Mammary epithelial cell (primary cell): ENCODE results near the gene GBX2.

Experiments
- CTCF ChIP-seq, 2 donors: IDR thresholded peaks in 1 of 2; conservative IDR thresholded peaks in 1 of 2; 2 replicates each; pipeline ENCODE4 v1.5.1; 2011 to 2012; ENCODE audit warnings: inconsistent platforms in 2 of 2, low read length in 2 of 2, mild to moderate bottlenecking in 2 of 2, control low read depth in 1 of 2, low read depth in 1 of 2; ENCODE audit not compliant: insufficient read depth in 1 of 2; ENCODE audit errors: extremely low read depth in 1 of 2
- EZH2 ChIP-seq: IDR thresholded peaks from 2 replicates; pipeline ENCODE4 v1.6.1; 2012; ENCODE audit warnings: low read length, inconsistent platforms, borderline replicate concordance

GRCh38 chr2:236194786-236195185 is 26.6 kb upstream of the GBX2 start:
- TF ChIP-seq CTCF (conservative IDR thresholded peaks at IDR 0.05 in 1 of 2, IDR thresholded peaks at IDR 0.05 in 1 of 2; ENCODE audit: extremely low read depth in 1 of 2, insufficient read depth in 1 of 2, low read depth in 1 of 2, low read length in 2 of 2) (no peak), EZH2 (no peak)
